ENCODE measurements around the gene CYP4F22. TPM values are rescaled to one million over a fixed set of nuclear protein-coding genes. Genes with fewer than 3 reads are reported as not detected.

CYP4F22 gene
- total and polyA plus RNA-seq, 12 donors, result not detected

DNA sequence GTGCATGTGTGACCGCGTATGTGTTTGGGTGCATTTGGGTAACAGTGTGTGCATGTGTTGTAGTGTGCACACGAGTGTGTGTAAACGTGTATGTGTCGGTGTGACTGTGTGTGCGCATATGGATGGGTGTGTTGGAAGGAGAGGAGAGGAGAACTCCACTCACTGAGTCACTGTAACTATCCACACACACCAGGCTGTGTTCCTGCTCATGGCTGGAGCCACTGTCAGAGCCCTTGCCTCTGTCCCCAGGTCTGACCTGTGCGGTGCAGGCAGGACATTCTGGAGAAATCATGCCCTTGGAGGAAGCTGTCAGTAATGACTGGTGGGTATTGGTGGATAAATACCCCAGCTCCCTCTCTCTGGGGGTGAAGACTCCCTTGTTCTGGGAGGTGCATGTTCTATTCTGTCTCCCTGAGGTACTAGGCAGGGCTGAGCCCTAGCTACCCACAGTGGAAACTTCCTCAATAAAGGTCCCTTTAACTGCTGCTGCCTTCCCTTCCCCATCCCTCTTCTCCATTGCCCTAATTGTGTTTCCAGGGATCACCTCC lies 48.4 kb downstream of the CYP4F22 start:
- DNase-seq (no peak), ATAC-seq (peak in 2 of 8 donors; percentile 4 to 49)
- H3K36me3 ChIP-seq, result no peaks in the 10 kb centered on the region
- peaks cover 0 to 53% (median 29%) of the 10 kb centered on the region in 7 donors for H3K27me3 ChIP-seq
- TF ChIP-seq, protein P1, sequence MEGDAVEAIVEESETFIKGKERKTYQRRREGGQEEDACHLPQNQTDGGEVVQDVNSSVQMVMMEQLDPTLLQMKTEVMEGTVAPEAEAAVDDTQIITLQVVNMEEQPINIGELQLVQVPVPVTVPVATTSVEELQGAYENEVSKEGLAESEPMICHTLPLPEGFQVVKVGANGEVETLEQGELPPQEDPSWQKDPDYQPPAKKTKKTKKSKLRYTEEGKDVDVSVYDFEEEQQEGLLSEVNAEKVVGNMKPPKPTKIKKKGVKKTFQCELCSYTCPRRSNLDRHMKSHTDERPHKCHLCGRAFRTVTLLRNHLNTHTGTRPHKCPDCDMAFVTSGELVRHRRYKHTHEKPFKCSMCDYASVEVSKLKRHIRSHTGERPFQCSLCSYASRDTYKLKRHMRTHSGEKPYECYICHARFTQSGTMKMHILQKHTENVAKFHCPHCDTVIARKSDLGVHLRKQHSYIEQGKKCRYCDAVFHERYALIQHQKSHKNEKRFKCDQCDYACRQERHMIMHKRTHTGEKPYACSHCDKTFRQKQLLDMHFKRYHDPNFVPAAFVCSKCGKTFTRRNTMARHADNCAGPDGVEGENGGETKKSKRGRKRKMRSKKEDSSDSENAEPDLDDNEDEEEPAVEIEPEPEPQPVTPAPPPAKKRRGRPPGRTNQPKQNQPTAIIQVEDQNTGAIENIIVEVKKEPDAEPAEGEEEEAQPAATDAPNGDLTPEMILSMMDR (IDR thresholded peaks at IDR 0.05), result no peak
- H3K4me3 ChIP-seq, result no peak overlapping the region
- 1 to 4% methylated on average over 7 of the region's 7 CpGs for WGBS, 2 donors
- intact Hi-C loops (cut with DNase I), result loop anchor here (1.0 to 10.0 kb wide), 20 partner anchors 92 to 469 kb away; partner anchors contain the start of genes AKAP8L (in 3 of the 10), AKAP8 (in 1 of the 10), BRD4 (in 1 of the 10) and RASAL3 (in 1 of the 10)
- H3K27ac ChIP-seq, result no peak overlapping the region
- peaks cover 0 to 15% (median 10%) of the 10 kb centered on the region in 9 donors for H3K4me1 ChIP-seq
- H3K9me3 ChIP-seq, result no peaks in the 10 kb centered on the region

DNA sequence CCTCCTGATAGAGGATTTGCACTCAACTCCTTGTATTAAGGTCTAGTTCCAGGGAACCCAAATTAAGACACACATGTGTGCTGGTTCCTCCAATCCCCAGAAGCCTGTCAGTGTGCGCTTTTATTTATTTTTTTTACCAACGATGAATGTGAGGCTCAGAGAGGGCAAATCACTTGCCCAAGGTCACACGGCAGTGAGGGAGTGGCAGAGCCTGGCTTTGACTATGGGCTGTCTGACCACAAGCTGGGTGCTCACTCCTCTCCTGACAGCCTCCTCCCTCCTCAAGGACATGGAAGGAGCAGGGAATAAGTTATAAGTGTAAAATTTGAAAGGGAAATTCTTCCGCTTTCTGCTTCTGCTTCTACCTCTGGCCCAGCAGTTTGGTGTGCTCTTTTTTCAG lies 48.9 kb downstream of the CYP4F22 start:
- peaks cover 0 to 15% (median 10%) of the 10 kb centered on the region in 9 donors for H3K4me1 ChIP-seq
- DNase-seq, result no peak
- H3K36me3 ChIP-seq, result no peaks in the 10 kb centered on the region
- no peak overlapping the region for H3K4me3 ChIP-seq
- H3K27ac ChIP-seq, result no peak overlapping the region
- ATAC-seq, result no peak
- WGBS, 2 donors, result 82 to 87% methylated on average over 4 of the region's 4 CpGs
- TF ChIP-seq, protein P1 (IDR thresholded peaks at IDR 0.05), result no peak
- H3K27me3 ChIP-seq, result peaks cover 0 to 49% (median 29%) of the 10 kb centered on the region in 7 donors
- no peaks in the 10 kb centered on the region for H3K9me3 ChIP-seq
- intact Hi-C loops (cut with DNase I), result loop anchor here (1.0 to 10.0 kb wide), 17 partner anchors 92 to 470 kb away; partner anchors contain the start of genes AKAP8L (in 3 of the 10), AKAP8 (in 1 of the 10), BRD4 (in 1 of the 10) and RASAL3 (in 1 of the 10)

DNA sequence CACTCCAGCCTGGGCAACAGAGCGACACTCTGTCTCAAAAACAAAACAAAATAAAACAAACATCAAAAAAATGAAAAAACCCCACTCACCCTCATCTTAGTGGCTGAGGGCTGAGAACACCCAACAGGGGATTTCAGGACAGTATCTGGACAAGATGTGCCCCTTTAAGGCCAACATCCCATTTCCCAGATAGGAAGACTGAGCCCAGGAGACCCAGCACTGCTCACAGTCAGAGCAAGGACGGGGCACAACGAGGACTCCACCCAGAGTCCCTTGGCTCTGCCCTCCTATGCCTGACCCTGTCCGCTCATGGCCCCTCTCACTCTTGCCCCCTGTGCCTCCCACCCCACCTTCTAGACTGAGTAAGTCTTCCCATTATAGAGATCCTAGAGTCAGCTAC lies 53.8 kb downstream of the CYP4F22 start:
- Histone ChIP-seq H3K4me3 (no peak overlapping the region), H3K27ac (no peak overlapping the region), H3K9me3 (no peaks in the 10 kb centered on the region), H3K36me3 (no peaks in the 10 kb centered on the region), H3K4me1 (peaks cover 0 to 7% (median 0%) of the 10 kb centered on the region in 9 donors), H3K27me3 (peaks cover 0 to 42% (median 20%) of the 10 kb centered on the region in 7 donors)
- 84 to 92% methylated on average over 4 of the region's 4 CpGs for WGBS, 2 donors
- DNase-seq (no peak), ATAC-seq (no peak)
- TF ChIP-seq, protein P1 (IDR thresholded peaks at IDR 0.05), result no peak
- intact Hi-C loops (cut with DNase I), result no loop called here

DNA sequence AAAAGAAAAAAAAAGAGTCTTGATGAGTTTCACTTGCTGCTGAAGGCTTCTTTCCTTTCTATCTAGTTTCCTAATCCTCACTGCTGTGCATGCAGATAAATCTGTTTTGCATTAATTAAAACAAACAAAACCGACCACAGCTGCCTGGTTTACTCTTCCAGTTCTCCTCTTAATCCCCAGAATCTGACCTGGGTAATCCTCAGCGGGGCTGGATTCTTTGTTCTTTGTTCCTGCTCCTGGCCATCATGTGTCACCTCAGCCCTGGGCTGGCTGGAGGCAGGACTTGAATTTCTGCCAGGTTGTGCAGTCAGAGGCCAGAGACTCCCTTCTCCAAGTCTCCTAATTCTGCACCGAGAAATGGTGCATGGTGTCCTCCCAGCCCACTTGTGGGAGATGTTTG lies 54.5 kb downstream of the CYP4F22 start:
- intact Hi-C loops (cut with DNase I), result no loop called here
- DNase-seq, result no peak
- Histone ChIP-seq H3K4me1 (peaks cover 0 to 7% (median 0%) of the 10 kb centered on the region in 9 donors), H3K27me3 (peaks cover 0 to 42% (median 16%) of the 10 kb centered on the region in 7 donors), H3K27ac (no peak overlapping the region), H3K36me3 (no peaks in the 10 kb centered on the region), H3K9me3 (no peaks in the 10 kb centered on the region), H3K4me3 (no peak overlapping the region)
- ATAC-seq, result peak in 2 of 8 donors; percentile 20 to 47
- 23% methylated on average over 3 of the region's 3 CpGs for WGBS, 2 donors
- TF ChIP-seq, protein P1 (IDR thresholded peaks at IDR 0.05), result no peak
